Measurements from ENCODE around the gene ALKBH8. TPM values are rescaled to one million over a fixed set of nuclear protein-coding genes. Genes with fewer than 3 reads are reported as not detected.
"Not testable (repeated sequence)": the region's sequence is repeated elsewhere in the genome, so short reads cannot be mapped to it uniquely, and the experiment has no call there.

ALKBH8 gene
- total and polyA plus RNA-seq, 2 experiments from 2014 or later = 2.7 to 5.2 TPM

DNA sequence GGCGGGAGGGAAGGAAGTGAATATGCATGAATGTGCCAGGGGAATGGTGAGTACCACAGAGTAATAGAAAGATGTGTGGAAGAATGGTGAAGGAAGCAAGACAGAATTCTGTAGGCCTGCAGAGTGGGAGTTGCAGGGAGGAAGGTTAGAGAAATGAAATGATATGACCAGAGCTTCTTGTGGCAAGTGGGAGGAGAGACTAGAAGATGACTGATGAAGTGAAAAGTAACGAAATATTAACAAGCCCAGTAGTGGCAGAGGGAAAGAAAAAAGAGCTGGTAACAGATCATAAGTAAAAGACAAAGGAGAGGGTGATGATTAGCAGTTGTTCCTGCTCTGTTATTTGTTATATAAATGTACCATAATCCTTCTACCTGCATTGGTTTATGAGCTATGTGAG is 1.0 kb upstream of the ALKBH8 start:
- H3K27ac ChIP-seq = no peak overlapping the region
- WGBS (ENCODE audit: low lambda C conversion rate, missing lambda C conversion rate) = 88% methylated on average over 2 of the region's 2 CpGs
- no peaks in the 10 kb centered on the region for H3K36me3 ChIP-seq (replicated peaks; ENCODE audit: insufficient read depth, low read depth)
- DNase-seq (ENCODE audit: low spot score) = no peak
- TF ChIP-seq EZH2phosphoT487 (IDR thresholded peaks at IDR 0.05; ENCODE audit: low read depth, severe bottlenecking, unreplicated experiment) (no peak), EZH2 (IDR thresholded peaks at IDR 0.05; ENCODE audit: borderline replicate concordance) (no peak)
- TF ChIP-seq, protein P1, sequence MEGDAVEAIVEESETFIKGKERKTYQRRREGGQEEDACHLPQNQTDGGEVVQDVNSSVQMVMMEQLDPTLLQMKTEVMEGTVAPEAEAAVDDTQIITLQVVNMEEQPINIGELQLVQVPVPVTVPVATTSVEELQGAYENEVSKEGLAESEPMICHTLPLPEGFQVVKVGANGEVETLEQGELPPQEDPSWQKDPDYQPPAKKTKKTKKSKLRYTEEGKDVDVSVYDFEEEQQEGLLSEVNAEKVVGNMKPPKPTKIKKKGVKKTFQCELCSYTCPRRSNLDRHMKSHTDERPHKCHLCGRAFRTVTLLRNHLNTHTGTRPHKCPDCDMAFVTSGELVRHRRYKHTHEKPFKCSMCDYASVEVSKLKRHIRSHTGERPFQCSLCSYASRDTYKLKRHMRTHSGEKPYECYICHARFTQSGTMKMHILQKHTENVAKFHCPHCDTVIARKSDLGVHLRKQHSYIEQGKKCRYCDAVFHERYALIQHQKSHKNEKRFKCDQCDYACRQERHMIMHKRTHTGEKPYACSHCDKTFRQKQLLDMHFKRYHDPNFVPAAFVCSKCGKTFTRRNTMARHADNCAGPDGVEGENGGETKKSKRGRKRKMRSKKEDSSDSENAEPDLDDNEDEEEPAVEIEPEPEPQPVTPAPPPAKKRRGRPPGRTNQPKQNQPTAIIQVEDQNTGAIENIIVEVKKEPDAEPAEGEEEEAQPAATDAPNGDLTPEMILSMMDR (IDR thresholded peaks at IDR 0.05; ENCODE audit: poor library complexity) = no peak
- H3K9me3 ChIP-seq (ENCODE audit: low read depth) = no peaks in the 10 kb centered on the region
- no peak overlapping the region for H2AFZ ChIP-seq
- H3K4me3 ChIP-seq = no peak overlapping the region
- no peaks in the 10 kb centered on the region for H4K20me1 ChIP-seq (ENCODE audit: insufficient read depth, poor library complexity, severe bottlenecking)
- H3K27me3 ChIP-seq = no peaks in the 10 kb centered on the region
- H3K4me2 ChIP-seq = peak overlapping the region; percentile 79
- H3K4me1 ChIP-seq (ENCODE audit: insufficient read depth) = peaks cover 10% of the 10 kb centered on the region
- H3K9me2 ChIP-seq (replicated peaks; ENCODE audit: insufficient read depth) = no peaks in the 10 kb centered on the region
- H3K79me2 ChIP-seq = peaks cover 25% of the 10 kb centered on the region

DNA sequence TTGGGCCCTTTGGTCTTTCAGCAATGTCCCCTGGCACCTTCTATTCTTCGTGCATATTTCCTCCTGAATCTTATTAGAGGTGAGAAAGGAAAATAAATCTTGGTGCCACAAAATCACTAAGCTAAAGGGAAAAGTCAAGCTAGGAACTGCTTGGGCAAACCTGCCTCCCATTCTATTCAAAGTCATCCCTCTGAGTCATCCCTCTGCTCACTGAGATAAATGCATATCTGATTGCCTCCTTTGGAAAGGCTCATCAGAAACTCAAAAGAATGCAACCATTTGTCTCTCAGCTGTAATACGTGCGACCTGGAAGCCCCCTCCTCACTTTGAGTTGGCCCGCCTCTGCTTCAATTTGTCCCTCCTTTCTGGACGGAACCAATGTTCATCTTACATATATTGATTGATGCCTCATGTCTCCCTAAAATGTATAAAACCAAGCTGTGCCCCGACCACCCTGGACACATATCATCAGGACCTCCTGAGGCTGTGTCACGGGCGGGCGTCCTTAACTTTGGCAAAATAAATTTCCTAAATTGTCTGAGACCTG is 493 bp upstream of the ALKBH8 start:
- WGBS (ENCODE audit: low lambda C conversion rate, missing lambda C conversion rate) = 53% methylated on average over 9 of the region's 9 CpGs
- Histone ChIP-seq H3K4me3 (peak overlapping the region; percentile 74), H2AFZ (peak overlapping the region; percentile 96), H3K79me2 (peaks cover 29% of the 10 kb centered on the region), H3K27ac (peak overlapping the region; percentile 77), H3K4me2 (peak overlapping the region; percentile 79)
- not testable (repeated sequence) for H3K4me1 ChIP-seq (ENCODE audit: insufficient read depth); H3K36me3 ChIP-seq (replicated peaks; ENCODE audit: insufficient read depth, low read depth); H3K27me3 ChIP-seq; DNase-seq (ENCODE audit: low spot score); H3K9me3 ChIP-seq (ENCODE audit: low read depth); H4K20me1 ChIP-seq (ENCODE audit: insufficient read depth, poor library complexity, severe bottlenecking); H3K9me2 ChIP-seq (replicated peaks; ENCODE audit: insufficient read depth)

DNA sequence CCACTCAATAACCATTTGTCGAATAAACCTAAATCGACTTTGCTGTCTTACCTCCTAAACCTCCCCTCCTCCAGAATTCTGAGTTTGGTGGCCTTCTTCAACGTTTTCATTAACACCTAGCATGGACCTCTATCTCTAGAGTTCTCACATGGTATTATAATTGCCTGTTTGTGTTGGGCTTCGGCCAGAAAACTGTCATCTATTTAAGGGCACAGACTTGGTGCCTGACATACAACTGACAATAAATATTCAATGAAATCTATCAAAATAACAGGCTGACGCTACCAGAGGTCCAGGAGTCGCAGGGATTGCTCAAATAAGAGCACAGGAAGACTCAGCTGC is 687 bp downstream of the ALKBH8 start:
- H3K4me1 ChIP-seq (ENCODE audit: insufficient read depth) = peaks cover 10% of the 10 kb centered on the region
- DNase-seq (ENCODE audit: low spot score) = no peak
- H3K27ac ChIP-seq = peak overlapping the region; percentile 77
- no peaks in the 10 kb centered on the region for H4K20me1 ChIP-seq (ENCODE audit: insufficient read depth, poor library complexity, severe bottlenecking)
- H2AFZ ChIP-seq = peak overlapping the region; percentile 96
- no peaks in the 10 kb centered on the region for H3K27me3 ChIP-seq
- H3K36me3 ChIP-seq (replicated peaks; ENCODE audit: insufficient read depth, low read depth) = no peaks in the 10 kb centered on the region
- WGBS (ENCODE audit: low lambda C conversion rate, missing lambda C conversion rate) = 14% methylated on average over 6 of the region's 6 CpGs
- TF ChIP-seq EZH2 (IDR thresholded peaks at IDR 0.05; ENCODE audit: borderline replicate concordance) = no peak
- TF ChIP-seq, protein P1 (IDR thresholded peaks at IDR 0.05; ENCODE audit: poor library complexity) = no peak
- H3K9me3 ChIP-seq (ENCODE audit: low read depth) = no peaks in the 10 kb centered on the region
- H3K4me3 ChIP-seq = peak overlapping the region; percentile 74
- H3K4me2 ChIP-seq = peak overlapping the region; percentile 79
- H3K79me2 ChIP-seq = peaks cover 29% of the 10 kb centered on the region
- H3K9me2 ChIP-seq (replicated peaks; ENCODE audit: insufficient read depth) = no peaks in the 10 kb centered on the region

DNA sequence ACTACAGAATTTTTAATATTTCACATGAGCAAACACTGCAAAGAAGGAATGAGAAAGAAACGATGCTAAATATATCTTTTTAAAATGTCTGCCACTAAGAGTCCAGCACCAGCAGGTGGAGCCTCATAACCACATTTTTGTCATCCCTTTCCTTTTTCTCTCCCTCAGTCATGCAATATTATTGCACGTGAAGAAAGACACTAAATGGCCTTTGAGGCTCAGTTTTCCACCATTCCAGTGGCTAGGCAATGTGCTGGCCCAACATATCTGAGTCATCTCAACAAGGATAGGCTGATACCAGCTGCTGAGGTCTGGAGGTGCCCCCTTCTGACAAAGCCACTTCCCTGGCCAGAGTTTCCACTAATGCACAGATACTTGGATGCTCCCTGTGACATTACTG is 1.8 kb downstream of the ALKBH8 start:
- no peak overlapping the region for H3K4me3 ChIP-seq
- WGBS (ENCODE audit: low lambda C conversion rate, missing lambda C conversion rate) = 9% methylated on average over 2 of the region's 2 CpGs
- DNase-seq (ENCODE audit: low spot score) = peak; percentile 63
- TF ChIP-seq EZH2 (IDR thresholded peaks at IDR 0.05; ENCODE audit: borderline replicate concordance) (no peak), EZH2phosphoT487 (IDR thresholded peaks at IDR 0.05; ENCODE audit: low read depth, severe bottlenecking, unreplicated experiment) (no peak)
- TF ChIP-seq, protein P1 (IDR thresholded peaks at IDR 0.05; ENCODE audit: poor library complexity) = peak; percentile 77
- no peak overlapping the region for H2AFZ ChIP-seq
- H3K36me3 ChIP-seq (replicated peaks; ENCODE audit: insufficient read depth, low read depth) = no peaks in the 10 kb centered on the region
- H3K79me2 ChIP-seq = peaks cover 29% of the 10 kb centered on the region
- H3K4me1 ChIP-seq (ENCODE audit: insufficient read depth) = peaks cover 10% of the 10 kb centered on the region
- H3K9me2 ChIP-seq (replicated peaks; ENCODE audit: insufficient read depth) = no peaks in the 10 kb centered on the region
- no peaks in the 10 kb centered on the region for H3K9me3 ChIP-seq (ENCODE audit: low read depth)
- H3K27ac ChIP-seq = no peak overlapping the region
- no peaks in the 10 kb centered on the region for H4K20me1 ChIP-seq (ENCODE audit: insufficient read depth, poor library complexity, severe bottlenecking)
- H3K4me2 ChIP-seq = peak overlapping the region; percentile 79
- H3K27me3 ChIP-seq = no peaks in the 10 kb centered on the region

All from hepatocyte (in vitro differentiated cells).